Skeletal muscle satellite cell (primary cell): ENCODE measurements around the gene GOLGA6L24. TPM values are rescaled to one million over a fixed set of nuclear protein-coding genes. Genes with fewer than 3 reads are reported as not detected.
"Not testable (repeated sequence)": the region's sequence is repeated elsewhere in the genome, so short reads cannot be mapped to it uniquely, and the experiment has no call there.

ENCODE experiments used
- H3K27me3 ChIP-seq: 2 replicates; pipeline ENCODE4 v1.7.0; 2013; ENCODE audit warnings: low read length; ENCODE audit not compliant: control insufficient read depth, insufficient read depth
- H3K36me3 ChIP-seq: 2 replicates; pipeline ENCODE4 v1.7.0; 2013; ENCODE audit warnings: mild to moderate bottlenecking, control low read depth, low read length; ENCODE audit not compliant: insufficient read depth
- H3K4me1 ChIP-seq: 2 replicates; pipeline ENCODE4 v1.7.0; 2013; ENCODE audit warnings: low read length; ENCODE audit not compliant: control insufficient read depth, insufficient read depth
- H3K4me2 ChIP-seq: 2 replicates; pipeline ENCODE4 v1.7.0; 2013; ENCODE audit warnings: mild to moderate bottlenecking, low read length
- H3K4me3 ChIP-seq: 2 replicates; pipeline ENCODE4 v1.7.0; 2013; ENCODE audit warnings: low read length
- H3K9ac ChIP-seq: 2 replicates; pipeline ENCODE4 v1.7.0; 2013; ENCODE audit warnings: mild to moderate bottlenecking, low read depth, low read length, moderate library complexity
- H3K9me3 ChIP-seq: replicated peaks from 2 replicates; pipeline ENCODE4 v1.7.0; 2013; ENCODE audit warnings: mild to moderate bottlenecking, control low read depth, low read length
- small RNA-seq: library from RNA; depleted of rRNA; stranded (forward); fragments of <200 nt; gene quantifications from one replicate; pipeline ENCODE3, GENCODE V24; 2012

Gene GOLGA6L24

DNA sequence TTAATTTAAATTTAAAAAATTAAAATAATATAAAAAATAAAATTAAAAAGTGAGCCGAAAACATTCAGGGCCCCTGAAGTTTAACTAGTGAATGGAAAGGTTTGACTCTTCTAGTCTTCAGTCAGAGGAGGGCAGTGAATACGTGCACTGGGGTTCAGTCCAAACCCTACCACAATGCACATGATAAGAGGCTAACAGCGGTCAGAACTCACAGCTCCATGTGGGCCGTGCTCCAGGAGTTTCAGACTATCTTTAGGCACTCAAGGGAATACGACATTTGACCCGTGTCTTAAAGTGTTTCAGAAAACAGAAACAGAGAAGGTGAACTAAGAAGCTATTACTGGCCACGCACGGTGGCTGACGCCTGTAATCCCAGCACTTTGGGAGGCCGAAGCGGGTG, 47.4 kb downstream of the GOLGA6L24 start:
- not testable (repeated sequence) for H3K4me1 ChIP-seq, H3K4me3 ChIP-seq

DNA sequence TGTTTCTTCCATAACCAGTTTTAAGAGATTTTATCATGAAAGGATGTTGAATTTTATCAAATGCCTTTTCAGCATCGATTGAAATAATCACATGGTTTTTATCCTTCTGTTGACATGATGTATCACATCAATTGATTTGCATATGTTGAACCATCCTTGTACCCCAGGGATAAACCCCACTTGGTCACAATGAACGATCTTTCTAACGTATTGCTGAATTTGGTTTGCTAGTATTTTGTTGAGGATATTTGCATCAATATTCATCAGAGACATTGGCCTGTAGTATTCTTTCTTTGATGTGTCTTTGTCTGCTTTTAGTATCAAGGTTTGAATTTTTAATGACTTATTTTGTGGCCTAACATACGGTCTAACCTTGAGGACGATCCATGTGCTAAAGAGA, 49.2 kb downstream of the GOLGA6L24 start:
- not testable (repeated sequence) for H3K9me3 ChIP-seq, H3K9ac ChIP-seq, H3K27me3 ChIP-seq, H3K4me1 ChIP-seq, H3K36me3 ChIP-seq, H3K4me3 ChIP-seq, H3K4me2 ChIP-seq

More for the DNA sequence above, 47.4 kb downstream of the GOLGA6L24 start:
- H3K36me3 ChIP-seq, H3K4me2 ChIP-seq, H3K9ac ChIP-seq, H3K27me3 ChIP-seq, H3K9me3 ChIP-seq: not testable (repeated sequence)

Small RNA genes within 50 kb of the gene (small RNA-seq; reads per million reads assigned to genes)
- not detected for gene AC091304.5
- not detected for gene RN7SL238P
